ENCODE measurements around the gene VAT1L. TPM values are rescaled to one million over a fixed set of nuclear protein-coding genes. Genes with fewer than 3 reads are reported as not detected.

Gene VAT1L
- total RNA-seq, 1 experiment from 2014 or later = 19.1 TPM

- TF ChIP-seq E2F4 (CRISPR knock-in tag; IDR thresholded peaks at IDR 0.05; ENCODE audit: borderline replicate concordance, low read depth) (no peak), NFE2L1 (CRISPR knock-in tag; IDR thresholded peaks at IDR 0.05) (no peak), AR (CRISPR knock-in tag; IDR thresholded peaks at IDR 0.05) (no peak), FOXP4 (CRISPR knock-in tag; IDR thresholded peaks at IDR 0.05) (peak; percentile 43; the same call in 1 of the 2 replicates), MXD4 (CRISPR knock-in tag; IDR thresholded peaks at IDR 0.05; ENCODE audit: borderline replicate concordance) (no peak), E2F5 (CRISPR knock-in tag; IDR thresholded peaks at IDR 0.05) (no peak), CREB1 (CRISPR knock-in tag; IDR thresholded peaks at IDR 0.05) (no peak), MAX (CRISPR knock-in tag; IDR thresholded peaks at IDR 0.05) (peak; percentile 26; the same call in 1 of the 2 replicates), MYBL2 (CRISPR knock-in tag; IDR thresholded peaks at IDR 0.05) (no peak), ARID4B (CRISPR knock-in tag; IDR thresholded peaks at IDR 0.05; ENCODE audit: borderline replicate concordance) (no peak; the same call in 1 of the 2 replicates), RELA (CRISPR knock-in tag; IDR thresholded peaks at IDR 0.05; ENCODE audit: borderline replicate concordance) (no peak), CTCF (IDR thresholded peaks at IDR 0.05) (no peak), ATF3 (CRISPR knock-in tag; conservative IDR thresholded peaks at IDR 0.05) (no peak), JUN (CRISPR knock-in tag; IDR thresholded peaks at IDR 0.05) (no peak), TEAD1 (CRISPR knock-in tag; IDR thresholded peaks at IDR 0.05) (peak; percentile 8; the same call in 1 of the 2 replicates), USF2 (CRISPR knock-in tag; IDR thresholded peaks at IDR 0.05) (no peak), ZNF671 (CRISPR knock-in tag; IDR thresholded peaks at IDR 0.05) (no peak), TP53 (CRISPR knock-in tag; IDR thresholded peaks at IDR 0.05) (no peak), ZMAT4 (CRISPR knock-in tag; IDR thresholded peaks at IDR 0.05) (peak; percentile 88; the same call in 1 of the 2 replicates), NFYB (CRISPR knock-in tag; conservative IDR thresholded peaks at IDR 0.05; ENCODE audit: low read depth) (no peak), ZNF396 (CRISPR knock-in tag; IDR thresholded peaks at IDR 0.05; ENCODE audit: borderline replicate concordance) (no peak)
Measured at GRCh38 chr16:77967054-77967904, 178.9 kb downstream of the VAT1L start (continued).
